ENCODE measurements around the gene DGKI.

- TF ChIP-seq CTCF (IDR thresholded peaks at IDR 0.05 in 8 of 11, conservative IDR thresholded peaks at IDR 0.05 in 3 of 11) (no peak), POLR2A (IDR thresholded peaks at IDR 0.05) (no peak)
These were observed 253.6 kb downstream of the DGKI start for GRCh38 chr7:137593115-137593711.

Data from spleen (tissue), 7 donors.